ENCODE data around the gene DLL1.
A peak's percentile ranks its signal among the peaks of the same experiment; 100 is the strongest.

The DLL1 gene

DNA sequence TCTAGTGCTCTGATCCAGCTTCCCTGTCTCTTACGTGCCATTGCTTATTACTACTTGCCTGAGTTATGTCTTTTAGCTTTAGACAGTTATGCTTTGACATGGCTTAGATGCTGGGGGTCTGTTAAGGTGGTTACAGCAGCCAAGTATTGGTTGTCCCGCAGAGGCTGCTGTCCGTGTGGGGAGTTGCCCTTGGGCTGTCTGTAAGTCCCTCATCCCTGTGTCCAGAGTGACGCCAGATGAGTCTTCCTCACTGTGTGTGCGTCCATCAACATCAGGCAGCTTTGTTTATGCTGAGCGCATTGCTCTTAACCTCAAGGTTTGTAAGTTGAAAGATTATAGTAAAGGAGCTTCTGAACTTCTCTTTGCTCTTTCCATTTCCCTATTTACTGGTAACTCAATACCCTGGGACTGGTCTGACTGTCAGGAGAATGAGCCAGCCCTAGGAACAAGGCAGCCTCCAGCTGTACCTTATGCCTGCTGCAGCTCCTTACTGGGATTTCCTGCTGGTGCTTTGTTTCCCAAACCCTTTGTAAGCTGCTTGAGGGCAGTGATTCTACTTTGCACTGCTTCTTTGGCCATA is 22.9 kb upstream of the DLL1 start:
- ChIA-PET POLR2A (ENCODE audit: low non-redundant PET) (no interaction called here), CTCF (interaction anchor here (0.5 to 0.7 kb wide), 2 partner anchors 10 to 216 kb away, joined by 3 read pairs; no protein-coding TSS in a partner anchor)
- no peak overlapping the region for H3K27ac ChIP-seq
- DNase-seq (ENCODE audit: low spot score): no peak
- TF ChIP-seq, protein P1, sequence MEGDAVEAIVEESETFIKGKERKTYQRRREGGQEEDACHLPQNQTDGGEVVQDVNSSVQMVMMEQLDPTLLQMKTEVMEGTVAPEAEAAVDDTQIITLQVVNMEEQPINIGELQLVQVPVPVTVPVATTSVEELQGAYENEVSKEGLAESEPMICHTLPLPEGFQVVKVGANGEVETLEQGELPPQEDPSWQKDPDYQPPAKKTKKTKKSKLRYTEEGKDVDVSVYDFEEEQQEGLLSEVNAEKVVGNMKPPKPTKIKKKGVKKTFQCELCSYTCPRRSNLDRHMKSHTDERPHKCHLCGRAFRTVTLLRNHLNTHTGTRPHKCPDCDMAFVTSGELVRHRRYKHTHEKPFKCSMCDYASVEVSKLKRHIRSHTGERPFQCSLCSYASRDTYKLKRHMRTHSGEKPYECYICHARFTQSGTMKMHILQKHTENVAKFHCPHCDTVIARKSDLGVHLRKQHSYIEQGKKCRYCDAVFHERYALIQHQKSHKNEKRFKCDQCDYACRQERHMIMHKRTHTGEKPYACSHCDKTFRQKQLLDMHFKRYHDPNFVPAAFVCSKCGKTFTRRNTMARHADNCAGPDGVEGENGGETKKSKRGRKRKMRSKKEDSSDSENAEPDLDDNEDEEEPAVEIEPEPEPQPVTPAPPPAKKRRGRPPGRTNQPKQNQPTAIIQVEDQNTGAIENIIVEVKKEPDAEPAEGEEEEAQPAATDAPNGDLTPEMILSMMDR (conservative IDR thresholded peaks at IDR 0.05; ENCODE audit: low read depth): no peak

DNA sequence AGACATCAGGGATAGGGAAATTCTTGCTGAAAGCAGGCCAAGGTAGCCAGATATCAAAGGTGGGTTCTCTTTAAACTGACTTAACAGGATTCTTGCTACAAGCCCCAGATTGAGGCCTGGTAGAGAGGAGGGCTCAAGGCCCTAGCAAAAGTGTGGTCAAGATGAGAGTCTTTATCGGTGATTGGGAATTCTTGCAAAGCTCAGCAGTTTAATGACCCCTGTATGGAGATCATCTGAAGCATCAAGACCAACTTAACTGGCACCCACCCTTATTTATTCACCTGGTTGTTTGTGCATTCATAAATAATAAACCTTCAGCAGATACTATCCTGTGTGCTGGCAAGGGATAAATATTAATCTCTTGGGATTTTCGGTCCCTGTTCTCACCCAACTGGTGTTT is 22.0 kb upstream of the DLL1 start:
- TF ChIP-seq, protein P1 (conservative IDR thresholded peaks at IDR 0.05; ENCODE audit: low read depth): no peak
- no peak overlapping the region for H3K27ac ChIP-seq
- no peak for DNase-seq (ENCODE audit: low spot score)
- CTCF ChIA-PET: interaction anchor here (0.5 to 0.7 kb wide), 2 partner anchors 91 to 197 kb away, joined by 3 to 5 read pairs; no protein-coding TSS in a partner anchor
- POLR2A ChIA-PET (ENCODE audit: low non-redundant PET): no interaction called here

DNA sequence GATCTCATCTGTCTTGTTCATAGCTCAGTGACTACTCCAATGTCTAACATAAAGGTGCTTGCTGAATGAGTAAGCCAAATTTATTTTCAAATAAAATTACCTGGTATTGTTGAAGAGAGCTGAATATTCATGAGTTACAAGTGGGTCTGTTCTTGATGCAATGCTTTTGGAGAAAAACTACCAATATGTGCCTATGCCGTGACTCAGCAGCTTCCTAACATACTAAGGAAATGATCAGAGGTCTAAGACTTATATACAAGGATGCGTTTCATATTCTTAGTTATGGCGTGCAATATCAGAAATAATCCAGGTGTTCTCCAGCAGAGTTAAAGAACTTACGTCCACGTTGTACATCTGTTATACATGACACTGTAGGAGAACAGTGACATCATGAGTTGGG is 20.8 kb upstream of the DLL1 start:
- no peak for DNase-seq (ENCODE audit: low spot score)
- no peak overlapping the region for H3K27ac ChIP-seq
- TF ChIP-seq, protein P1 (conservative IDR thresholded peaks at IDR 0.05; ENCODE audit: low read depth): no peak
- CTCF ChIA-PET: interaction anchor here (0.6 to 0.7 kb wide), 2 partner anchors 206 to 1689 kb away, joined by 3 to 7 read pairs; no protein-coding TSS in a partner anchor
- POLR2A ChIA-PET (ENCODE audit: low non-redundant PET): no interaction called here

DNA sequence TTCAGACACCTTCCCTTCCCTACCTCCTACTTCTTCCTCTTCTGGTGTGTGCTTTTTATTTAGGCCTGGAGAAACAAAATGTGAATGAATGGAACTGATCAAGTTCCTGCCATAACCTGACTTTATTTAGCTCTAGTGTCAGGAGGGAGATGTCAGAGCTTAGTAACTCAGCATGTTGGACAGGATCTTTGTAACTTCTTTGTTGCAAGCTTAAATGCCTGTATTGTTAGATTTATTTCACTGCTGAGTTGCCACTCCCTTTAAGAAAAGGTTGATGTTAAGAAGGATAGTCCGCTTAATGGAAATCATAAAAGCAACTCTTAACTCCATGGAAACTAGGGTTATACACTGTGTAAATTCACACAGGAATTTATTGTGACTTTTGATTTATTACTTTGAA is 17.9 kb upstream of the DLL1 start:
- no peak overlapping the region for H3K27ac ChIP-seq
- DNase-seq (ENCODE audit: low spot score): no peak
- CTCF ChIA-PET: interaction anchor here (0.6 to 1.1 kb wide), 3 partner anchors 458 to 518 kb away, joined by 3 to 4 read pairs (median 3); no protein-coding TSS in a partner anchor
- TF ChIP-seq, protein P1 (conservative IDR thresholded peaks at IDR 0.05; ENCODE audit: low read depth): no peak
- POLR2A ChIA-PET (ENCODE audit: low non-redundant PET): no interaction called here

DNA sequence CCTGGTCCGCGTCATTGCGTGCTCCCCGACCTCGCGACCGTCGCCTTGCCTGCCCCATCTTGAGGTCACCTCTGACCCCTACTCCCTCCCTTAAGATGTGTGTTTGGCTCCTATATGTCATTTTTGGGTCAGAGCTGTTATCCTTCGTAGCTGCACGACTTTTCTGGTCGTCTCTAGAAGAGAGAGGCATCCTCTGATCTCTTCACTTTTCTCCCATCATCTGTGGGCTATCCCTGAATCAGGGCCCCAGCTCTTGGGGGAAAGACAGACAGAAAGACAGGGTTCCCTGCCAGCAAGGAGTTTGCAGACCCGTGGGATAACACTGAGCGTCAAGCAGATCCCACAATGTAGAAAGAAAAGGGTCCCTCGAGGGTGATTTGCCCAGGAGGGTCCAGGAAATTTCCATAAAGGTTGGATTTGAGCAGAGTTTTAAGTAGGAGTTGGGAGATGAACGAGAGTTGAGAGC is 16.2 kb upstream of the DLL1 start:
- H3K27ac ChIP-seq: peak overlapping the region; percentile 77
- CTCF ChIA-PET: no interaction called here
- DNase-seq (ENCODE audit: low spot score): no peak

DNA sequence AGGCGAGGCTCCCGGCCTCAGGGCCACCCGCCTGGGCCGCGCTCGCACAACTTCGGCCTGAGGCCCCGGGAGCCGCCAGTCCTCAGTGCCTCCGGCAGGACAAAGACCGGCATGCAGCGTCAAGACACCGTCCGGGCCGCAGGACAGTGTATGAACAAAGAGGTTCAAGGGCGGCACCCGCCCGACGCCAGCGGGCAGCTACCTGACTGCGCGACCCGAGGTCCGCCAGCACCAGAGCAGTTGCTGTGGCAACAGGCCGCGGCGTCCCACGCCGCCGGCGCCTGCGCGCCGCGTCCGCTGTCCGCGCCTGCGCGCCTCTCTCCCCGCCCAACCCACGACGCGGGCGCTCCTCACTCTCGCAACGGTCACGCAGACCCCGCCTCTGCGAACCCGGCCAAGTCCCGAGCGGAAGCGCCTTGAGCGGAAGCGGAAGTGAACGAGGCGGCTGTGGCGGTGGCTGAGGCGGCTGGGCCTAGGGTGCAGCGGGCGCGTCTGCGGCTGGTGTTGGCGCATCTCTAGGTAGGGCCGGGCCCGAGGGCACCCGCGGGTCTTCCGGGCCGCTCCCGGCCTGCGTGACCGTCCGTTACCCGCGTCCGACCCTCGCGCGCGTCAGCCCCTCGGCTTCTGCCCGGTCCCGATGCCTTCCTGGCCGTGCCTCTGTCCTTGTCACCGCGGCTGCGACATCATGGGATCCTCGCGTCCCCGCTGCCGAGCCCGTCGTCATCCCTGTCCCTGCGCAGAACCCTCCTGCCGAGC is 15.6 kb upstream of the DLL1 start, which contains the start of gene FAM120B:
TSS of gene FAM120B (plus strand) at position 435 of the 756 bp plus-strand sequence. CDS start 10,633 bp downstream, outside the sequence.
- CTCF ChIA-PET: no interaction called here

More for the DNA sequence above, 16.2 kb upstream of the DLL1 start:
- POLR2A ChIA-PET (ENCODE audit: low non-redundant PET): no interaction called here
- TF ChIP-seq, protein P1 (conservative IDR thresholded peaks at IDR 0.05; ENCODE audit: low read depth): no peak

More for the DNA sequence above, 15.6 kb upstream of the DLL1 start, which contains the start of gene FAM120B:
- peak within 1 kb of the TSS; percentile 77 for H3K27ac ChIP-seq
- peak; percentile 92 for DNase-seq (ENCODE audit: low spot score)
- POLR2A ChIA-PET (ENCODE audit: low non-redundant PET): interaction anchor here (0.6 to 0.9 kb wide), 2 partner anchors 10 to 55 kb away, joined by 3 read pairs; no protein-coding TSS in a partner anchor
- TF ChIP-seq, protein P1 (conservative IDR thresholded peaks at IDR 0.05; ENCODE audit: low read depth): no peak
